Activated T-cell treated with anti-CD3 and anti-CD28 coated beads, Interleukin-2, amount 50 U/mL, for 72 hours (primary cell): ENCODE measurements around the gene EPHB2. TPM values are rescaled to one million over a fixed set of nuclear protein-coding genes. Genes with fewer than 3 reads are reported as not detected.
A peak's percentile ranks its signal among the peaks of the same experiment; 100 is the strongest.

Experiments used
- ATAC-seq, 2 donors: fragments of 150-1000 bp; cut with Tn5 transposase; replicated peaks in 1 of 2; 2 replicates each; pipeline ENCODE4 v1.10.0; 2021; ENCODE audit warnings: moderate library complexity in 2 of 2, mild to moderate bottlenecking in 1 of 2
- DNase-seq, 2 donors: peaks; one replicate each; pipeline ENCODE4 v3.0.0; 2021 to 2022; ENCODE audit warnings: mixed read lengths in 1 of 2
- H3K27ac Mint-ChIP-seq: one replicate; pipeline ENCODE4 v1.8.0; 2022; ENCODE audit warnings: mild to moderate bottlenecking, moderate library complexity, mixed read lengths
- H3K27me3 Mint-ChIP-seq: one replicate; pipeline ENCODE4 v1.8.0; 2022; ENCODE audit warnings: low read depth, mixed read lengths
- H3K36me3 Mint-ChIP-seq, 2 donors: one replicate each; pipeline ENCODE4 v1.8.0; 2022; ENCODE audit warnings: mixed read lengths in 2 of 2, mild to moderate bottlenecking in 1 of 2; ENCODE audit not compliant: insufficient read depth in 2 of 2
- H3K4me1 Mint-ChIP-seq: one replicate; pipeline ENCODE4 v1.8.0; 2022; ENCODE audit warnings: low read depth, mixed read lengths
- H3K4me3 Mint-ChIP-seq, 2 donors: one replicate each; pipeline ENCODE4 v1.8.0; 2022; ENCODE audit warnings: mild to moderate bottlenecking in 2 of 2, mixed read lengths in 2 of 2, moderate library complexity in 2 of 2
- H3K9me3 Mint-ChIP-seq, 2 donors: one replicate each; pipeline ENCODE4 v1.8.0; 2022; ENCODE audit warnings: mixed read lengths in 2 of 2
- total RNA-seq, 2 donors: library from RNA; stranded (reverse); gene quantifications; one replicate each; pipeline ENCODE4 v1.2.3, GENCODE V29; 2022

The EPHB2 gene
- total RNA-seq, 2 donors from 2014 or later, result 0.22 TPM; not detected in 1

DNA sequence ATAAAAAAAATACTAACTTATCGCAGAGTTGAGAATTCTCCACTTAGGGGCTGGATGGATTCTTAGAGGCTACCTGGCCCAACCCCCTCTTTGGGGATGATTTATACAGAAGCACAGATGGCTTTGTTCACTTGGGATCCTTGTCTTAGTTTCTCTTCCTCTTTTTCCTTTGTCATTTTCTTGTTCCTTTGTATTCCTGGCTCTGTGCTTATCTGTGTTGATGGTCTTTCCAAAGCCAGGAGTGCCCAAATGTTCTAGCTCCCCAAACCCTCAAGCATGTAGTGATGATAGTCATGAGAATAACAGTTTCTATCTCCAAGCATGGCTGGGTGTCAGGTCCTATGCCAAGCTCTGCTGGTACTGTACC, 27.4 kb downstream of the EPHB2 start:
- DNase-seq (no peak), ATAC-seq (no peak)
- Mint-ChIP-seq H3K4me1 (no peaks in the 10 kb centered on the region), H3K27ac (no peak overlapping the region), H3K27me3 (peaks cover 12% of the 10 kb centered on the region), H3K9me3 (no peaks in the 10 kb centered on the region), H3K36me3 (no peaks in the 10 kb centered on the region), H3K4me3 (no peak overlapping the region)

DNA sequence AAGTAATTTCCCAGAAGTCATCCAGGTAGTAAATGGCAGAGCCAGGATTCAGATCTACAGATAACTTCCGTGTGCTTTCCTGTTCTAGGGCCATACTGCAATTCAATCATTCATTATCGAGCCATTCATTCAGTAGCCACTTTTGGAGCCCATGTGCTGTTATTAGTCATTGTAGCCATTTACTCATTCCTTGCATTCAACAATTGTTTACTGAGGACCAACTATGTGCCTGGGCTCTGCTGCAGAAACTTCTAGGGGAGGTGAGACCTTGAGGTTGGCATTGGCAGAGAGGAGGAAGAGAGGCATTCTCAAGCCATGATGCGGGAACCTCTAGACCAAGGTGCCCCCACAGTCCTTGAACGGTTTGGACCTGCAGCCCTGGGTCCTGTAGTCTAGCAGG, 27.9 kb downstream of the EPHB2 start:
- H3K27me3 Mint-ChIP-seq, result peaks cover 12% of the 10 kb centered on the region
- H3K27ac Mint-ChIP-seq, result no peak overlapping the region
- no peak for DNase-seq
- no peak overlapping the region for H3K4me3 Mint-ChIP-seq
- no peaks in the 10 kb centered on the region for H3K36me3 Mint-ChIP-seq
- ATAC-seq, result no peak
- no peaks in the 10 kb centered on the region for H3K4me1 Mint-ChIP-seq
- no peaks in the 10 kb centered on the region for H3K9me3 Mint-ChIP-seq

DNA sequence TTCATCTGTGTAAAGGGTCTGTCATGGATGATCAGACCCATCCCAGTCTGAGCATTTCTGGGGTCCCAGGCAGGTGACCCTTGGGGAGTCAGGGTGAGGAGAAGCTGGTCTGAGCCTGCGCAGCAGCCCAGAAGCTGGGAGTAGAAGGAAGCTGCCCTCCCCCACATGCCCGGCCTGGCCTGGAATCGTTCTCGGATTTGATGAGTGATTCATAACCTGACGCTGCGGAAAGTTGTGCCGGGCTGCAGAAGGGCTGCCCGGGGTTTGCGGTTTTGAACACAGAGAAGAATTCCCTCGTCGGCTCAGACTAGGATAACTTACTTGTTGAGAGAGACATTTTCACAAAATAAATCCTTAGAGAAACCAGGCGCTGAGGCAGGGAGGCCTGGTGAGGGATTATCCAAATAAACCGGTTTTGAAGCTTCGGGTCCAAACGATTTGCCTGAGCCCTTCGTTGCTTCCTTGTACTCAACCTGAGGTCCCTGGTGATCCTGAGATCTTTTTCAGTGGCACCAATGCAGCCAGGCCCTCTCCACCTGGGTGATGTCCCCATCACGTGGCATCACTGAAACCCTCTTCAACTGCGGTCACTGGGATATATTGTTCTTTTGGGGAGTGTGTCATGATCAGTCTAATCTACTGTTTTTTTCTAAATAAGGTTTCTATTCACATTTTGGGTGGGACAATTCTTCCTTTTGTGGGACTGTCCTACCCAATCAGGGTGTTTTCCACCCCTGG, 29.2 kb downstream of the EPHB2 start:
- no peak overlapping the region for H3K4me3 Mint-ChIP-seq
- H3K9me3 Mint-ChIP-seq, result no peaks in the 10 kb centered on the region
- no peak for DNase-seq
- H3K4me1 Mint-ChIP-seq, result no peaks in the 10 kb centered on the region
- H3K27ac Mint-ChIP-seq, result no peak overlapping the region
- H3K27me3 Mint-ChIP-seq, result peaks cover 12% of the 10 kb centered on the region
- no peaks in the 10 kb centered on the region for H3K36me3 Mint-ChIP-seq
- ATAC-seq, result no peak

DNA sequence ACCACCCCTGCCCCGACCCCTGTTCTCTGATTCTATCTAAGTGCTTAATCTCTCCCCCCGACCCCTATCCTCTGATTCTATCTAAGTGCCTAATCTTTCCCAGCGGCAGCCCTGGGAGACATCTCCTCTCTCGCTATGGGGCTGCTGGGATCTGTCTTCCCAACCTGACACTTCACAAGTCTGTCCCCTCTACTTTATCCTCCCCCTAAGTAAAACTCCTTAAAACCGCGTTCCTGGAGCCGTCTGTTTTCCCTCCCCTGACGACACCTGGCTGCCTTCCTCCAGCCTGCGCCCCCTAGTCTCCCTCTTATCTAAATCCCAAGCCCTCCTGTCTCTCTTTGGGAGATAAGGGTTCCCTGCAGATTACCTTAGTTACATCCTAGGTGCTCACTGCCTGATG, 30.5 kb downstream of the EPHB2 start:
- ATAC-seq (no peak), DNase-seq (no peak)
- H3K4me1 Mint-ChIP-seq, result no peaks in the 10 kb centered on the region
- no peaks in the 10 kb centered on the region for H3K9me3 Mint-ChIP-seq
- no peak overlapping the region for H3K27ac Mint-ChIP-seq
- H3K4me3 Mint-ChIP-seq, result no peak overlapping the region
- no peaks in the 10 kb centered on the region for H3K36me3 Mint-ChIP-seq
- H3K27me3 Mint-ChIP-seq, result peaks cover 12% of the 10 kb centered on the region

DNA sequence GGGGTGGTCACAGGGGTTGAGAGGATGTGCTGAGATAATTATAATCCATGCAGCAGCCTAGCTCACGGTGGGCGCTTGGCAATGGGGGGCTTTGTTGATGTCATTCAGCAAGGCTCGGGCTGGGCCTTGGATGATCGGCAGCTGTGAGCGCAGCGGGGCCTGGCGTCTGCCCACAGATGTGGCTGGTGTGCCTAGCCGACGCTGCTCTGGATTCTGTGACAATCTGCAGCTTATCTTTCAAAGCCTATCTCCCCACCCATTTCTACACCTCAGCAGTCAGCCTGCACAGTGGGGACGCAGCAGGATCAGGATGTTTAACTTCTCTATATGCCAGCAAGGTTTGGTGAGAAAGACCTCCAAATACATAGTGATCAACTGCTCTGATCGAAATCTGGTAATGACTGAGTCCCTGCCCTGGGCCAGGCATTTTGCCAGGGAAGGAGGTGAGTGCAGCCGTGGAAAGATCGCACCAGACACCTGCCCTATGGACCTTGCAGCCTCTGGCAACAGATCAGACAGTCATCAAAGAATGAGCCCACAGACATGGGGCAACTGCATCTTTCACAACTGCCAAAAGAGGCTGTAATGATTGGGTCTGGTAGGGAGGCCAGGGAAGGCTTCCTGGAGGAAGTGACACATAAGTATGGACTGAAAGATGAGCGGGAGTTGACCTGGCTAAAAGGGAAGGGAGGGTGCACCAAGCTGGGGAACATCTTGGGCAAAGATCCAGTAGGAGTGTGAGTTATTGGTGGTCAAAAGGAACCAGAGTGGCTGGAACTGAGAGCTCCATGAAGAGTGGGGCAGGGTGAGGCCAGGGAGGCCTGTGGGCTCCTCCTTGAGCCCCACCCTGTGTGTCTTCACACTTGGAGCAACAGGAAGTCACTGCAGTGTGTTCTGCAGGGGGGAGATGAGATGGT, 35.3 kb downstream of the EPHB2 start:
- ATAC-seq (no peak), DNase-seq (no peak)
- Mint-ChIP-seq H3K27me3 (peaks cover 5% of the 10 kb centered on the region), H3K4me3 (no peak overlapping the region), H3K27ac (no peak overlapping the region), H3K9me3 (no peaks in the 10 kb centered on the region), H3K36me3 (no peaks in the 10 kb centered on the region), H3K4me1 (peaks cover 8% of the 10 kb centered on the region)

DNA sequence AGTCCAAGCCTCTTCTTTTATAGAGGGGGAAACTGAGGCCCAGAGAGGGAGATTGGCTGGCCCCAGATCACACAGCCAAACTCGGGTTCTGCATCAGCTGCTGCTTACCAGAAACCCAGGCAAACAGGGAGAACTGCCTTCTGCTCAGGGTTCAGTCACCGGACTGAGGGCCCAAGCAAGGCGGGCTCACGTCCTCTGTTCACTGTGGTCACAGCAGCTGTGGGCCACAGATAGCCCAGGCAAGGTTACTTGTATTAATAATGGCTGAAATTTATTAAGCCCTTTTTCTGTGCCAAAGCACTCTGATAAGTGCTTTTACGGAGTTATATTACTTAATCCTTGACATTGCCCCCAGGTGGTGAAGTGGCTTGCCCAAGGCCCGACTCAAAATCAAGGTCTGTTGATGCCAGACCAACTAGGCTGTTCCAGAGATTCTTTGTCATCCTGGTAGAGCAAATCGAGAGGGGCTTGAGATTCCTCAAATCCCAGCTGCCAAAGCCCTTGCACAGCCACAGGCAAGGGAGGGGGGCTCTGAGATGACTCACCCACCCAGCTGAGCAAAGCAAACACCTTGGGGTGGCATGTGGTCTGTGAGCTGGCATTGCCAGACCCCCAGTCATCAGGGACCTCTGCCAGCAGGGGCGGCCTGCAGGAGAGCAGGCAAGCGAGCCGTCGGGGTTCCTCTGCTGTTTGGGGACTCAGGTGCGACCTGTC, 36.5 kb downstream of the EPHB2 start:
- no peak for DNase-seq
- no peaks in the 10 kb centered on the region for H3K9me3 Mint-ChIP-seq
- no peaks in the 10 kb centered on the region for H3K36me3 Mint-ChIP-seq
- ATAC-seq, result no peak
- peaks cover 8% of the 10 kb centered on the region for H3K4me1 Mint-ChIP-seq
- H3K4me3 Mint-ChIP-seq, result no peak overlapping the region
- H3K27me3 Mint-ChIP-seq, result no peaks in the 10 kb centered on the region
- H3K27ac Mint-ChIP-seq, result no peak overlapping the region

DNA sequence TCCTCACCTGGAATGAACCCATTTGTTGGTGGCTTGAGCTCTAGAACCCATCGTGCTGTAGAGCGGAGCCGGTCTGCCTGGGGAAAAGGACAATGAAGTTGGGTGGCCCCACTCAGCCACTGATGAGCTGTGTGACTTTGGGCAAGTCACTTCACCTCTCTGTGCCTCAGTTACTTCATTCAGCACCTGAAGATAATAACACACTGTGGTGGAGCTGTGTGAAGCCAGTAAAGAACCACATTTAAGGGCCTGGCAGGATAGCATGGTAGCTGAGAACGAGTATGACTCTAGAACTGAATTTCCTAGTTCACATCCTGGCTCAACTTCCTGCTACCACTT, 37.1 kb downstream of the EPHB2 start:
- no peak overlapping the region for H3K27ac Mint-ChIP-seq
- H3K9me3 Mint-ChIP-seq, result no peaks in the 10 kb centered on the region
- H3K27me3 Mint-ChIP-seq, result no peaks in the 10 kb centered on the region
- H3K36me3 Mint-ChIP-seq, result no peaks in the 10 kb centered on the region
- DNase-seq (no peak), ATAC-seq (no peak)
- H3K4me1 Mint-ChIP-seq, result peaks cover 8% of the 10 kb centered on the region
- H3K4me3 Mint-ChIP-seq, result no peak overlapping the region

DNA sequence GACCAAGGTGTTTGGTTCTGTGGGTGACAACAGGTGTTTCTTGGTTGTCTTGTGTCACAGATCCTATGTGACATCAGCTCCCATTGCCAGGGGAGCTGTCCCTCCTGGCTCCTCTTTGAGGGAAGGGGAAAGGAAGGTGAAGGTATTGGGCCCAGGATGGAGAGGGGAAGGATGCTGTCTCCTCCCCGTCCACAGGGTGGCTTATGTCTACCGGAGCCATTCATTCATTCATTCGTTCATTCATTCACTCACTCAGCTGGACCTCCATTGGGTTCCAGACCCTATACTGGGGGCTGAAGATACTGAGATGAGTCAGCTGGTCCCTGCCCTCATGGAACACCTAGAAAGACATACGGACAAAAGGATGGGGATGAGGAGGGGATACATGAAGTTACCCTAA, 38.9 kb downstream of the EPHB2 start:
- Mint-ChIP-seq H3K36me3 (no peaks in the 10 kb centered on the region), H3K4me3 (no peak overlapping the region), H3K4me1 (peaks cover 8% of the 10 kb centered on the region), H3K27ac (no peak overlapping the region), H3K9me3 (no peaks in the 10 kb centered on the region), H3K27me3 (no peaks in the 10 kb centered on the region)
- no peak for ATAC-seq
- DNase-seq, result no peak

DNA sequence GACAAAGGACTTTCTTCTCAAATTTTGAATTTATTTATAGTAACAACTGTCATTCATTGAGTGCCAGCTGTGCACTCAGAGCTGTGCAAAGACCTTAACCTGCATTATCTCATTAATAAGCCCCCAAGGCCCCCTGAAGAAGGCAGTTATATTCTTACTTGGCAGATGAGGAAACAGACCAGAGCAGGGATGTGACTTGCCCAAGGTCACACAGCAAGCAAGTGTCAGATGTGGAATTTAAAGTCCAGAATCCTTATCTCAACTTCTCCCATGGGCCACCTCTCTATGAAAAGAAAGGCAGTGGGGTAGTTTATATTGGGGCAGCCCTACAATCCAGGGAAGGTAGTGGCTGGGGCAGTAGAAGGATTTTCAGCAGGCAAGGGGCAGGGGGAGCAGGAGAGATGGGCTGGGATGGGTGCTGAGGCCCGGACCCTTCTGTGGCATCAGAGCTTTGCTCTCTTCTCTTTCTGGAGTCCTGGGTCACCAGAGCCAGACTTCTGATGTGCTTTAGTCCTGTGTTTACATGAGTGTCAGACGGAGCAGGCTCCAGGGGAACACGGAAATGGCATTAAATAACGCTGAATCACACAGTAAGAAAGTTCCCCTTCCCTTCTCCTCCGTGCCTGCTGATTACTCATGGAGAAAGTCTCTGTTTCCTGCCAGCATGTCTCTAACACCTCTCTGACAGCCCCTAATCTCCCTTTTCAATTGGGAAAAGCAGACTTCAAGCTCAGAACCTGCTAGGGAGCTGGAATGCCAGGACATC, 39.5 kb downstream of the EPHB2 start:
- Mint-ChIP-seq H3K9me3 (no peaks in the 10 kb centered on the region), H3K27ac (peak overlapping the region; percentile 18), H3K4me1 (peaks cover 8% of the 10 kb centered on the region), H3K4me3 (no peak overlapping the region), H3K36me3 (no peaks in the 10 kb centered on the region), H3K27me3 (no peaks in the 10 kb centered on the region)
- no peak for DNase-seq
- ATAC-seq, result peak; percentile 54 to 76

DNA sequence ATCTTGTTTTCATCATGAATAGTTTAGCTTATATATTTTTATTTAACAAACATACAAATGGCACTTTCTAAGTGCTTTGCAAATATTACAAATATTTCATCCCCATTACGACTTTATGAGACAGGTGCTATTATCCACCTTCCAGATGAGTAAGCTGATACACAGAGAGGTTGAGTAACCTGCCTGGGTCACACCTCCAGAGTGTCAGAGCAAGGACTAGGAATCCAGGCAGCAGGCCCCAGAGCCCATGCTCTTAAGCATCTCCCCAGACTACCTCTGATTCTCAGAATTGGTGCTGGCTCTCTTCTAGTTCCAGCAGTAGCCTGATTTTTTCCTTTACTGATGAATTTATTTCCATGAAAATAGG, 40.0 kb downstream of the EPHB2 start:
- DNase-seq (no peak), ATAC-seq (no peak)
- Mint-ChIP-seq H3K27me3 (no peaks in the 10 kb centered on the region), H3K9me3 (no peaks in the 10 kb centered on the region), H3K27ac (no peak overlapping the region), H3K4me3 (no peak overlapping the region), H3K36me3 (no peaks in the 10 kb centered on the region), H3K4me1 (peaks cover 8% of the 10 kb centered on the region)

DNA sequence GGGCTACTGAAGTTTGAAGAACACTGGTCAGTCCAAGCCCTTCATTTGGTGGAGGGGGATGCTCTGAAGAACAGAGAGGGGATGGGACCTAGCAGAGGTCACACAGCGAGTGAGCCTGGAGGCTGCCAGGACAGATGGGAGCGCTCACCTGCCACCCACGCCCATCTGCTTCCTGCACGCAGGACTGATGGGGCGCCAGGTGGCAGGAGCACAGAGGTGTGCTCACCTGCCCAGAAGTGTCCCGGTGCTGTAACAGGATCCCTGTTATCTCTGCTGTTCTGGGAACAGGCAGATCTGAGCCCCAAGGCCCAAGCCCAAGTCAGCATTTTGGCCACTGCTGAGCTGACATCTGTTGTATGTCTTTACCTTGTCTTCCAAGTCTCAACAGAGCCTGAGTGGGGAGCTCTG, 40.5 kb downstream of the EPHB2 start:
- Mint-ChIP-seq H3K27ac (no peak overlapping the region), H3K36me3 (no peaks in the 10 kb centered on the region), H3K4me1 (peaks cover 8% of the 10 kb centered on the region), H3K27me3 (no peaks in the 10 kb centered on the region), H3K9me3 (no peaks in the 10 kb centered on the region), H3K4me3 (no peak overlapping the region)
- DNase-seq, result no peak
- ATAC-seq, result no peak

DNA sequence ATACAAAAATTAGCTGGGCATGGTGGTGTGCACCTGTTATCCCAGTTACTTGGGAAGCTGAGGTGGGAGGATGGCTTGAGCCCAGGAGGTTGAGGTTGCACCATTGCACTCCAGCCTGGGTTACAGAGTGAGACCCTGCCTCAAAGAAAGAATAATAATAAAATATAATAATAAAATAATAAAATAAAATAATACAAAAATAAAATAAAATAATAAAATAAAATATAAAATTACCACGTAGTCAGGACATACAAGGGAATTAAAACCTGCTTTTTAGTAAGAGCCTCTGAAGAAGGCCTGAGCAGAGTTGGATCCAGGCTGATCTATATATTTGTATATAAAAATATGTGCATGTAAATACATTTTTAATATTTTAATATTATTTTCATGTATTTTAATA, 41.7 kb downstream of the EPHB2 start:
- H3K36me3 Mint-ChIP-seq, result no peaks in the 10 kb centered on the region
- no peaks in the 10 kb centered on the region for H3K27me3 Mint-ChIP-seq
- DNase-seq (no peak), ATAC-seq (no peak)
- no peak overlapping the region for H3K27ac Mint-ChIP-seq
- no peak overlapping the region for H3K4me3 Mint-ChIP-seq
- no peaks in the 10 kb centered on the region for H3K9me3 Mint-ChIP-seq
- peaks cover 8% of the 10 kb centered on the region for H3K4me1 Mint-ChIP-seq

DNA sequence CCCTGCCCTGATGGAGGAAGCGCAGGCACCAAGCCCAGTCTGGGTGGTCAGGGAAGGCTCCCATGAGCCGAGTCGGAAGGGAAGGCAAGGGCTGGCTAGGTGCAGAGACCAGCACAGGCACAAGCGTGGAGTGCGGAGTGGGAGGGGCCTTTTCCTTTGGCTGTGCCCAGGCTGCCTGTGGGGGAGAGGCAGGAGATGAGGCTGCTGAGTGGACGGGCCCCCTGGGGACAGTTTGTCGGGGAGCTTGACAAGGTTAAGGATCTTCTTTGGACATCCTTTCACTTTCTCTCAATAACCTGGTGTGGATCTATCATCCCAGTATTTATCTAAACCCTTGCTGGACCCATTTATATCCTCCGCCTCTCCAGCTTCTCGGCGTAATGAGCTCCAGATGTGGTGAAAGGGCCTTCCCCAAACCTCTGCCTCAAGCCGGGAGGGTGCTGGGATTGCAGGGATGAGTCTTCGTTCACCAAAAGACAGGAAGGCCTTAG, 42.9 kb downstream of the EPHB2 start:
- no peak overlapping the region for H3K27ac Mint-ChIP-seq
- ATAC-seq, result no peak
- no peak for DNase-seq
- H3K27me3 Mint-ChIP-seq, result no peaks in the 10 kb centered on the region
- no peak overlapping the region for H3K4me3 Mint-ChIP-seq
- H3K9me3 Mint-ChIP-seq, result no peaks in the 10 kb centered on the region
- H3K36me3 Mint-ChIP-seq, result no peaks in the 10 kb centered on the region
- peaks cover 8% of the 10 kb centered on the region for H3K4me1 Mint-ChIP-seq
